Hepatocyte (in vitro differentiated cells): ENCODE data around the gene CTSH. TPM values are rescaled to one million over a fixed set of nuclear protein-coding genes. Genes with fewer than 3 reads are reported as not detected.

Experiments
- DNase-seq: peaks from one replicate; pipeline ENCODE4 v3.0.0-alpha.2; 2016; ENCODE audit warnings: low spot score
- H2AFZ ChIP-seq: fragments of 200-600 bp; sonication (generic); 2 replicates; pipeline ENCODE4 v1.6.0; 2016; ENCODE audit warnings: antibody characterized with exemption, mild to moderate bottlenecking
- H3K27ac ChIP-seq: fragments of 200-600 bp; sonication (generic); 2 replicates; pipeline ENCODE4 v1.5.1; 2016; ENCODE audit warnings: mild to moderate bottlenecking
- H3K27me3 ChIP-seq: fragments of 200-600 bp; sonication (generic); 2 replicates; pipeline ENCODE4 v1.6.1; 2016
- H3K36me3 ChIP-seq: fragments of 200-600 bp; sonication (generic); replicated peaks from 2 replicates; pipeline ENCODE4 v1.5.1; 2016; ENCODE audit warnings: low read depth; ENCODE audit not compliant: insufficient read depth
- H3K4me1 ChIP-seq: fragments of 200-600 bp; sonication (generic); 2 replicates; pipeline ENCODE4 v1.5.1; 2016; ENCODE audit warnings: mild to moderate bottlenecking, moderate library complexity; ENCODE audit not compliant: insufficient read depth
- H3K4me2 ChIP-seq: fragments of 200-600 bp; sonication (generic); 2 replicates; pipeline ENCODE4 v1.6.0; 2016
- H3K4me3 ChIP-seq: fragments of 200-600 bp; sonication (generic); 2 replicates; pipeline ENCODE4 v1.5.1; 2016; ENCODE audit warnings: mild to moderate bottlenecking
- H3K79me2 ChIP-seq: fragments of 200-600 bp; sonication (generic); 2 replicates; pipeline ENCODE4 v1.6.0; 2017; ENCODE audit warnings: mild to moderate bottlenecking
- H3K9me2 ChIP-seq: fragments of 200-600 bp; sonication (generic); replicated peaks from 2 replicates; pipeline ENCODE4 v1.6.0; 2017; ENCODE audit warnings: mild to moderate bottlenecking; ENCODE audit not compliant: insufficient read depth
- H3K9me3 ChIP-seq: fragments of 200-600 bp; sonication (generic); 2 replicates; pipeline ENCODE4 v1.5.1; 2016; ENCODE audit warnings: low read depth, mild to moderate bottlenecking
- H4K20me1 ChIP-seq: fragments of 200-600 bp; sonication (generic); 2 replicates; pipeline ENCODE4 v1.6.0; 2016; ENCODE audit warnings: mild to moderate bottlenecking; ENCODE audit not compliant: insufficient read depth, poor library complexity, severe bottlenecking
- CTCF ChIP-seq: fragments of 200-600 bp; sonication (generic); IDR thresholded peaks from 2 replicates; pipeline ENCODE4 v1.5.1; 2016; ENCODE audit warnings: antibody characterized with exemption, mild to moderate bottlenecking; ENCODE audit not compliant: poor library complexity
- EZH2 ChIP-seq: fragments of 200-600 bp; sonication (generic); IDR thresholded peaks from 2 replicates; pipeline ENCODE4 v1.6.1; 2016; ENCODE audit warnings: antibody characterized with exemption, mild to moderate bottlenecking, borderline replicate concordance
- EZH2phosphoT487 ChIP-seq: fragments of 200-600 bp; sonication (generic); IDR thresholded peaks from one replicate; pipeline ENCODE4 v1.6.1; 2018; ENCODE audit warnings: antibody characterized with exemption, mild to moderate bottlenecking, low read depth, moderate library complexity; ENCODE audit not compliant: unreplicated experiment, severe bottlenecking
- WGBS: methylation state at CpG from one replicate; pipeline ENCODE4 v1.1.6; 2016; ENCODE audit warnings: low lambda C conversion rate; ENCODE audit errors: missing lambda C conversion rate; 5-methylcytosine and 5-hydroxymethylcytosine counted together
- polyA plus RNA-seq: library from polyadenylated mRNA; unstranded; fragments of >200 nt; fragmentation: Nextera tagmentation; extraction: Ambion mirVana; gene quantifications from 2 replicates; pipeline ENCODE4 v1.2.1, GENCODE V29; 2016
- total RNA-seq: library from RNA; depleted of rRNA; stranded (reverse); fragments of >200 nt; gene quantifications from 2 replicates; pipeline ENCODE4 v1.2.3, GENCODE V29; 2014

The CTSH gene
- total and polyA plus RNA-seq, 2 experiments from 2014 or later: 521 to 610 TPM

DNA sequence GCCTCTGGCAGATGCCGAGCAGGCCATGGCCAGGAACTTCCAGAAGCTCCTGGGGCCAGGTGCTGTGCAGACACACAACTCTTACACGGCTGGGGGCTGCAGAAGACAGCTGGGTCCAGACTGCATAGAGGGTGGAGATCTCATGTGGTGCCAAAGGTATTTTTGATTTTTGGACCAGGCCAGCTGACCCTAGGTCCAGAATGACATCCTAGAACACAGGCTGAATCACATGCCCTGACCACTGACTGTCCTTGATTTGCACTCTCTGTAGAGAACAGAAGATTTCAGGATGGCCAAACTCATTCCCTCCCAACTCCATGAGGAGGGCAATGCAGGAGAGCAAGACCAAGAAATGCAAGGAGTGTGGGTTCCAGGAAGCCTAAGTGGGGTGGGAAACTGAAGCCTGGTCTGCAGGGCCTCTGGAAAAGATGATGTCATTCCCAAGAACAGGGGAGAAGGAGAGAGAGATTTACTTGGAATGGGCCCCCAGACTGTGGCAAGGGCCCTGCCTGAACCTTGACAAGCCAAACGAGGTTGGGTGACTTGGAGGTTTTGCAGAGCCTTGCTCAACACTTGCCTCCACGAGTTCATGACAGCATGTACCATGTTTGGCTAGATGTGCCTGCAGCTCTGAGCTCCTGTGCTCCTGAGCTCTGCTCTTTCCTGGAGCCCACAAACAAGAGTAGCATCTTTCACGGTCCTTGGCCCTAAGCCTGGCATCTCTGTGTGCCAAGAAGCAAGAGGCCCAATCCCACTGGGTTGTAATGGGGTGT is 38.5 kb upstream of the CTSH start:
- Histone ChIP-seq H3K27ac (no peak overlapping the region), H3K9me3 (no peaks in the 10 kb centered on the region), H3K4me3 (no peak overlapping the region), H3K4me2 (no peak overlapping the region), H3K27me3 (no peaks in the 10 kb centered on the region), H2AFZ (no peak overlapping the region), H3K79me2 (no peaks in the 10 kb centered on the region), H3K9me2 (no peaks in the 10 kb centered on the region), H4K20me1 (no peaks in the 10 kb centered on the region), H3K4me1 (peaks cover 6% of the 10 kb centered on the region), H3K36me3 (no peaks in the 10 kb centered on the region)
- 71% methylated on average over 5 of the region's 5 CpGs for WGBS
- TF ChIP-seq CTCF: no peak
- TF ChIP-seq EZH2: no peak
- no peak for DNase-seq

- Histone ChIP-seq H3K4me3 (no peak overlapping the region), H4K20me1 (no peaks in the 10 kb centered on the region), H3K79me2 (no peaks in the 10 kb centered on the region), H3K27ac (no peak overlapping the region), H3K9me3 (no peaks in the 10 kb centered on the region), H3K4me1 (peaks cover under 1% of the 10 kb centered on the region), H3K27me3 (no peaks in the 10 kb centered on the region), H3K9me2 (no peaks in the 10 kb centered on the region), H3K4me2 (no peak overlapping the region), H2AFZ (no peak overlapping the region), H3K36me3 (no peaks in the 10 kb centered on the region)
- TF ChIP-seq EZH2 (no peak), EZH2phosphoT487 (no peak), CTCF (no peak)
- 88% methylated on average over 10 of the region's 10 CpGs for WGBS
- DNase-seq: no peak
These were observed 37.9 kb upstream of the CTSH start for GRCh38 chr15:78982736-78983135.

DNA sequence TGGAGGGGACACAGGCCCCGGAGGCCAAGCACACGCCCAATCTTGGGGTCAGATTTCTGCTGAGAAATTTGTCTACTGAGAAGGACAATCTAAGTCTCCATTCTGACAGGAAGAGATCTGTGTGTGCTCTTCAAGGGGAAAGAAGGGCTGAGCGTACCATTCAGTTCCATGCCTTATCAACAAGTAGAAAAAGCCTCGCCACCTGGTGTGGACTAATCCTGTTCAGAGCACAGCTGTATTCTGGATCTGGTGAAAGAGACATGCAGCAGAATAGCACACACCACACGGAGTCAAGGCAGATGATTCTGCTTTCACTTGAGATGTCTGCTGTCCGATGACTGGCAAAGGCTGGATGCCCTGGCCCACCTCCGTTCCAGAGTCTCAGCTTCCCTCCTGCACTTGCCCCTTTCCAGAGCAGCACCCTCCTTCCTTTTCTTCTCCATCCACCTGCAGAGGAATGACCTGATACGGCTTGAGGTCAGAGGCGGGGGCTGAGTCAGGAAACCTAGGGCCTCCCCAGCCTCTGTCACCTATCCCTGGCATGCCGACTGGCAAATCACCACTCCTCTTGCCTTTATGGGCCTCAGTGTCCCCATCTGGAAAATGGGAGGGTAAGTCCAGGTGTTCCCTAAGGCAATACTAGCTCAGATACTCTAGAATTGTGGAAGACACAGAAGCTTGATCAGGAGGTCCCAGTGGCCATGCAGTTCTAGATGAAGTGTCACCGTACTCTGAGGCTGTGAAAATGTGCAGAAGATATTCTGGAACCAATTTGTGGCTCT is 36.9 kb upstream of the CTSH start:
- no peak overlapping the region for H3K4me2 ChIP-seq
- H3K9me2 ChIP-seq: no peaks in the 10 kb centered on the region
- H3K79me2 ChIP-seq: no peaks in the 10 kb centered on the region
- no peaks in the 10 kb centered on the region for H3K36me3 ChIP-seq
- no peak overlapping the region for H2AFZ ChIP-seq
- WGBS: 83% methylated on average over 11 of the region's 11 CpGs
- no peak for DNase-seq
- no peaks in the 10 kb centered on the region for H3K9me3 ChIP-seq
- no peaks in the 10 kb centered on the region for H3K27me3 ChIP-seq
- H3K4me1 ChIP-seq: no peaks in the 10 kb centered on the region
- TF ChIP-seq EZH2: no peak
- TF ChIP-seq CTCF: no peak
- no peak for TF ChIP-seq EZH2phosphoT487
- H4K20me1 ChIP-seq: no peaks in the 10 kb centered on the region
- H3K4me3 ChIP-seq: no peak overlapping the region
- no peak overlapping the region for H3K27ac ChIP-seq
